DMS153 (cell line): Measurements from ENCODE around the gene IL6R.

ENCODE experiments used
- DNase-seq: peaks from one replicate; lab custom pipeline; 2025; lab: John Stamatoyannopoulos, UW

Gene IL6R

DNA sequence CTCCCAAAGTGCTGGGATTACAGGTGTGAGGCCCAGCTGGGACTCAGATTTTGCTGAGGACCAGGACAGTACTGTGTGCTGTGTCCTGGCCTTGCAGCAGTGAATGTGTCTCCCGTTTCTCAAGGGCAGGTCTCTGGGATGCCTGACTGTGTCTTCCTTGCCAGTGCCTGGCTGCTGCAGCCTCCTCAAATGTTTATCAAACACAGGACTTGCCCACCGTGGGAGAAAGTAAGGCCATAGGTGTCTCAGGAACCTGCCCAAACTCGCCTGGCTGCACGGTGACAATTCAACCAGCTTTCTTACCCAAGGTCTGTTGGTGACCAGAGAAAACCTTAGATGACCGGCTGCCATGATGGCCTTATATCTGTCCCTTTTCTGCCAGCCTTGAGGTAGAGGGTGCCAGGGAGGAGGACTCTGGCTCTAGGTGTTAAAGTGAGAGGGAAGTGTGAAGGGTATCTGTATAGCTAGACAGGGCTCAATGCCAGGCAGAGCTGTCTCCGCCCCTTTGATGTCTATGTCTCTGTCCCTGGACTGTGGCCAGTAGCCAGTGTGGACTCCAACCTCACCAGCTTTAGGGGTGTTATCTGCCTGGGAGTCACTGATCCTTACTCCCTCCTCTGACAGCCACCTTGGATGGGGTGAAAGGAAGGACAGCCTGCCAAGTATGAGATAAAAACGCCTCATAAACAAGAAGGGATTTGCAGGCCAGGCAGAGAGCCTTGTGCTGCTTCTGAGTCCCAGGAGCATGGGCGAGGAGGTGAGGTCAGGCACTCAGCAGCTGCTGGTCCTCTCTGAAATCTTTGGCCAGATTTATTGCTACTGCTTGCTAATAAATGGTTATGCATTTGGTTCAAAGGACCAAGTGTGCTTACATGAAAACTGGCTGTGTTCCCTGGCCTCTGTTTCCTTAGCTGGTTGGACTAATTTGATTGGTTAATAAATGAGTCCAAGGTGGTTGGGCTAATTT lies 22.3 kb downstream of the IL6R start:
- peak; percentile 12 for DNase-seq

DNA sequence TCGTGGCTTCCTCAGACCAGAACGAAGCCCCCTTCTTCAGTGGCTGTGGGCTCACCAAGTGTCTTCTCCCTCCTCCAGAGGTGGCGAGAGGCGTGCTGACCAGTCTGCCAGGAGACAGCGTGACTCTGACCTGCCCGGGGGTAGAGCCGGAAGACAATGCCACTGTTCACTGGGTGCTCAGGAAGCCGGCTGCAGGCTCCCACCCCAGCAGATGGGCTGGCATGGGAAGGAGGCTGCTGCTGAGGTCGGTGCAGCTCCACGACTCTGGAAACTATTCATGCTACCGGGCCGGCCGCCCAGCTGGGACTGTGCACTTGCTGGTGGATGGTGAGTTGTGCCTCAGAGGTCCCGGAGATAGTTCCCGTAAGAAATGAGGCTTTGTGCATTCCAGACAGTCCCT lies 24.0 kb downstream of the IL6R start:
- no peak for DNase-seq

DNA sequence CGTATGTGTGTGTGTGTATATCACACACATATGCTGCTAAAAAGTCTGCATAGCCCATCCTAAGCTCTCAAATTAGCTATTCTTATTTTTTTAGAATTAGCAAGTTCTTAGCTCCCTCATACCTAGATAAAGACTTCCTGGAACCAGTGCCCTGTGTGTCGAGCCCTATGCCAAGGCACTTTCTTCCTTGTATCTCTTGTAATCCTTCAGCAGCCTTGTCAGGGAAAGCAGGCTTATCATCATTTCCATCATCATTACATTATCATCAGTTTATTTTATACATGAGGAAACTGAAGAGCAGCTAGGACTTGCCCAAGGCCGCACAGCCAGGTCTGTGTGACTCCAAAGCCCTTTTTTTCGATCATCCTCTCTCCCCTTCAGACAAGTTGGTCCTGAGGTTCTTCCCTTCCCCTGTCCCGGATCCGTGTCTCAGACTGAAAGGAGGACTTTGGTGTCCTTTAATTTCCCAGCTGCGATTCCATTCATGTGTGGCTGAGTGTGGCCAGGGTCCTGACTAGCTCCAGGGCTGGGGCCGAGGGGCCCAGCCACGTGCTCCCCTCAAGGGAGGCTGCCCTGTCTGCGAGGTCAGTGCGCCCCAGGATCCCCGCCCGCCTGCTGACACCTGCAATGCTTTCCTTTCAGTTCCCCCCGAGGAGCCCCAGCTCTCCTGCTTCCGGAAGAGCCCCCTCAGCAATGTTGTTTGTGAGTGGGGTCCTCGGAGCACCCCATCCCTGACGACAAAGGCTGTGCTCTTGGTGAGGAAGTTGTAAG lies 24.9 kb downstream of the IL6R start:
- no peak for DNase-seq

DNA sequence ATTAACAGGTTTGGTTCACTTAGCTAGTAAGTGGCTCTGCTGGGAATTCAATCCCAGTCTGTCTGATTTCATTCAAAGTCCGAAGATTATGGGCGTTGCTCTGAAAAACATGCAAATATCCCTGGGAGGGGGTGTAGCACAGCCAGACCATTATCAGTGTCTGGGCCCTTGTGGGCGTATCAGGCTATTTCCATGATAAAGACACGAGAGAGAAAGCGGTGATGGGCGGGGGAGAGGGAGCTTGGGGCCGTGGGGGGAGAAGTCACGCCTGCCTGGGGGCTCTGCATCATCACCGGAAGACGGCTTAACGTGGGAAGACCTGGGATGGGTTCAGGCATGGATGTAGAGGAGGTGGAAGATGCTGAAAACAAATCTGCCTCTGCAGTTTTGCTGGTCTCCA lies 25.8 kb downstream of the IL6R start:
- no peak for DNase-seq

DNA sequence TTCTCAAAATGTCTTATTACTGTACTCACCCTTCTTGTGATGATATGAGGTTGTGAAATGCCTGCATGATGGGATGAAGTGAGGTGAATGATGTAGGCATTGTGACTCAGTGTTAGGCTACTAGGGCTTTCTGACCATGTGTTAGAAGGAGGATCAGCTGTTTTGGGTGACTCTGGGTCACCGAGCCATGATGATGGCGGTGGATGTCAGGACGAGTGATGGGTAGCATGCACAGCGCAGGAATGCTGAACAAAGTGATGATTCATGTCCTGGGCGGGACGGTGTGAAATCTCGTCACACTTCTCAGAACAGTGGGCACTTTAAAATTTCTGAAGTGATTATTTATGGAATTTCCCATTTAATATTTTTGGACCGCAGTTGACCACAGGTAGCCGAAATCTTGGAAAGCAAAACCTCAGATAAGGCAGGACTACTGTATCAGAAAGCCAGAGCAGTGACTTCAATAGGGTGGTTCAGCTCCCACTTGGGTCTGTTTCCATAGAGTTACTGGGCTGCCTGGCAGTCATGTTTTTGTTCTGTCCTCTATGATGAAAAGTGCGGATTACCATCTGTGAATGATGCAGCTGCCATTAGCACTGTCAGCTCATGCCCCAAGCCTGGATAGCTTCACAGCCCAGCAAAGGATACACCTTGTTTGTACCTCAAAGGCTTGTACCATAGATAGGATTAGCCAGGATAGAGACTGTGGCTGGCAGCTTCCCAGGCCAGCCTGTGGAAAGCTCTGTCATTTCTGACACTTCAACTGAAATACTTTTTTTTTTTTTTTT lies 26.6 kb downstream of the IL6R start:
- DNase-seq = no peak

DNA sequence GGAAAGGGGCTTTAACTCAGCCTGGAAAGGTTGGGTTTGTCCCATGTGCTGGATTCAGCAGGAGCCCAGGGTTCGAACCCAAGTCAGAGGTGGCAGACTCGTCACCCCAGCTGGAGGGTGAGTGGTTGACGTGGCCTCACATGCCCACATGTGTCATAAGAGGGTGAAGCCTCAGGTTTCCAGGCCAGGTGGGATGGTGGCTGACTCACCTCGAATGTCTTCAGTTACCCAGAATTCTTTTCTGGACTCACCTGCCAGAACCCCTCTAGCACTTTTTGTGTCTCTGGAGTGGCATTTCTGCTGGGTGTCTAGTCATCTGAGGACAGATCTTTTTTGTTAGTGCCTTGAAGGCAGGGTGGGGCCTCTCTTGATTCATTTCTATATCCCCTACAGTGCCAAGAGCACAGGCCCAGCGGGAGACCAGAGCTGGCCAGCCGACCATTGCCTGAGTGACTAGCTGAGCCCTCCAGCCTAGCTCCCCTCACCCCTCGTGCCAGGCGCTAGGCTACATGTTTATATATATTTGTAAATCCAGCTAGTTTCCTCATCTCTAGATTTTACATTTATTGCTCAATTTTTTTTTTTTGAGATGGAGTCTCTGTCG lies 28.1 kb downstream of the IL6R start:
- no peak for DNase-seq

DNA sequence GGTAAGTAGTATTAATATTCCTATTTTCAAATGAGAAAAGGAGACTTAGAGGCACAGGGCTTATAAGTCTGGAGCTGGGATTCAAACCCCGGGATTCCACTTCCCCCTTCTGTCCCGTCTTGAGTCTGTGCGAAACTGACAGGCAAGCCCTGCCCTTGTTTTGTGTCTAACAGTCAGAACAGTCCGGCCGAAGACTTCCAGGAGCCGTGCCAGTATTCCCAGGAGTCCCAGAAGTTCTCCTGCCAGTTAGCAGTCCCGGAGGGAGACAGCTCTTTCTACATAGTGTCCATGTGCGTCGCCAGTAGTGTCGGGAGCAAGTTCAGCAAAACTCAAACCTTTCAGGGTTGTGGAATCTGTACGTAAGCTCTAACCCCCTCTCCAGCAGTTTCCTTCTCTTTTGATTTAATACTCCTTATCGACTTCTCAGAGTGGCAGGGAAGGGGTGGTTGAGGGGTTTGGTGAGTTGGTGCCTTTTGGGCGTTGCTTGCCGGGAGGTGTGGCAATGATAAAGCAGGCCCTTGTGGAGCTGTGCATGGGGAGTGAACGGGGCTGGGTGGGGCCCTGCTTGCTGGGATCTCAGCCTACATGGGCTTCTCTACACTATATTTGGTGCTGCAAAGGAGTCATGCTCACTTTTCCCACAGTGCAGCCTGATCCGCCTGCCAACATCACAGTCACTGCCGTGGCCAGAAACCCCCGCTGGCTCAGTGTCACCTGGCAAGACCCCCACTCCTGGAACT lies 29.4 kb downstream of the IL6R start:
- no peak for DNase-seq

DNA sequence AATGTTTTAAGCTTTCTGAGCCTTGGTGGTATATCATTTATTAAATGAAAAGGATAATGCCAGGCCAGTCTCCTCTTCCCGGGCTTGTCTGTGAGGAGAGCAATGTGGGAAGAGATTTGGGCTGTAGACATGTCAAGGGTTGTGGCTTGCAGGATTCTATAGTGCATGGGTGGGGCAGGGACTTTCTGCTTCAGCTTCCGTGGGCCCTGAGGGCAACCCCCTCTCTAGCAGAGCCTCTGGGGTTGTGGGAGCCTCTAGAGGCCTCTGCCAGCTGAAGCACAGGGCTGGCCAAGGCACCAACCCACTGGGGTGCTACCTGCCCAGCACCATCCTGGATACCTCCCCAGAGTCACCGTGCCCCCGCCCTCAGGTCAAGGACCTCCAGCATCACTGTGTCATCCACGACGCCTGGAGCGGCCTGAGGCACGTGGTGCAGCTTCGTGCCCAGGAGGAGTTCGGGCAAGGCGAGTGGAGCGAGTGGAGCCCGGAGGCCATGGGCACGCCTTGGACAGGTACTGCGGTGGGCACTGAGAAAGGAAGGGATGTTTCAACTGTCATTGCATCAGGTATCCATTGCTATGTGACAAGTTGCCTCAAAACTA lies 30.6 kb downstream of the IL6R start:
- DNase-seq = no peak

DNA sequence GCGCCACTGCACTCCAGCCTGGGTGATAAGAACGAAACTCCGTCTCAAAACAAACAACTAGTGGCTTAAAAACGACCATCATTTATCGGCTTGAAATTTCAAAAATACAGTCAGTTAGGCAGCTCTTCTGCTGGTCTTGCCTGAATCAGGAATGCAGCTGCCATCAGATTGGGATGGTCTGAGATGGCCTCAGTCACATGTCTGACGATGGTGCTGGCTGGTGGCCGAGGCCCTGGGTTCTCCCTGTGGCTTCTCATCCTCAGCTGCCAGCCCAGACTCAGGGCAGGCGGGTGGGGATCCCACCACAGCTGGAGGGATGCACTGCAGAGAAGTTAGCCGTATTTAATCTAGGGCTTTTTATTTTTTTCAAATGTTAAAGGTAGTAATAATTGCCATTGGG lies 31.3 kb downstream of the IL6R start:
- DNase-seq = no peak

DNA sequence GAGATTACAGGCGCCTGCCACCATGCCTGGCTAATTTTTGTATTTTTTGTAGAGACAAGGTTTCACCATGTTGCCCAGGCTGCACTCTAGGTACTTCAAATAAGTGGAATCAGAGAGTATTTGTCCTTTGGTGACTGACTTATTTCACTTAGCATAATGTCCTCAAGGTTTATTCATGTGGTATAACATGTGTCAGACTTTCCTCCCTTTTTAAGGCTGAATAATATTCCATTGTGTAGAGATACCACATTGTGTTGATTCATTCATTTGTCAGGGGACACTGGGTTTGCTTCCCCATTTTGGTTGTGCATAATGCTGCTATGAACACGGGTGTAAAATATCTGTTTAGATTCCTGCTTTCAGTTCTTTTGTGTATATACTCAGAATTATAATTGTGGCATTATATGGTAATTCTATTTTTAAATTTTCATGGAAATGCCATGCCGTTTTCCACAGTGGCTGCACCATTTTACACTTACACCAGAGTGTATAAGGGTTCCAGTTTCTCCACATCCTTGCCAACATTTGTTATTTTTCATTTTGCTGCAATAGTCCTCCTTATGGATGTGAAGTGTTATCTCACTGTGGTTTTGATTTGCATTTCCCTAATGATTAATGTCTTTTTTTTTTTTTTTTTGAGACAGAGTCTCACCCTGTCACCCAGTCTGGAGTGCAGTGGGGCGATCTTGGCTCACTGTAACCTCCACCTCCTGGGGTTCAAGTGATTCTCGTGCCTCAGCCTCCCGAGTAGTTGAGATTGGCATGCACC lies 35.1 kb downstream of the IL6R start:
- DNase-seq = no peak

DNA sequence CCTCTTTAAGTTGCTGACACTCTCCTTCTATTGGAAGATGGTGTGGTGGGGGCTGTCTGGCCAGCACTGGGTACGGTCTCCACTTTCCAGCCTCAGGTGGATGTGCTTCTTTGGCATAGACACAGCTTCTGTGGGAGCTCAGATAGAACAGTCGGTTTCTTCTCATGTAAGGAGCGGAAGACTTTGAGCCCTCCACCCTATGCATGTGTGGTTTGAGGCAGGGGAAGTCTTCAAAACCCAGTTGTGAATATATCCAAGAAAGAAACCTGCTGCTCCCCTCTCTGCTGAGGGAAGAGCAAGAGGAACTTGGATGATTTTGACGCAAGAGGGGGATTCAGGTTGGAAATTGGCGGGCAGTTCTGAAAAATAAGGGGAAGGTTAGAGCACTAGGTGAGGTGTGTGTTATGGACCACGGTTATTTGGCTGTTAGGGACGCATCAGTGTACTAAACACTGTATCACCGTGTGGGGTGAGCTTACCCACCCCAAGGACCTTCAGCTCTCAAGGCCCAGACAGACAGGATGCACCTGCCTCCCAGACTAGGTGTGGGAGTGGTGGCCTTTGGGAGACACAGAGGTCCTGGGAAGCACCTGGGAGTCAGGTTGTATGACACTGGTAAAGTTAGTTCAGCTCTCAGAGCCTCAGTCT lies 36.2 kb downstream of the IL6R start:
- DNase-seq = no peak

DNA sequence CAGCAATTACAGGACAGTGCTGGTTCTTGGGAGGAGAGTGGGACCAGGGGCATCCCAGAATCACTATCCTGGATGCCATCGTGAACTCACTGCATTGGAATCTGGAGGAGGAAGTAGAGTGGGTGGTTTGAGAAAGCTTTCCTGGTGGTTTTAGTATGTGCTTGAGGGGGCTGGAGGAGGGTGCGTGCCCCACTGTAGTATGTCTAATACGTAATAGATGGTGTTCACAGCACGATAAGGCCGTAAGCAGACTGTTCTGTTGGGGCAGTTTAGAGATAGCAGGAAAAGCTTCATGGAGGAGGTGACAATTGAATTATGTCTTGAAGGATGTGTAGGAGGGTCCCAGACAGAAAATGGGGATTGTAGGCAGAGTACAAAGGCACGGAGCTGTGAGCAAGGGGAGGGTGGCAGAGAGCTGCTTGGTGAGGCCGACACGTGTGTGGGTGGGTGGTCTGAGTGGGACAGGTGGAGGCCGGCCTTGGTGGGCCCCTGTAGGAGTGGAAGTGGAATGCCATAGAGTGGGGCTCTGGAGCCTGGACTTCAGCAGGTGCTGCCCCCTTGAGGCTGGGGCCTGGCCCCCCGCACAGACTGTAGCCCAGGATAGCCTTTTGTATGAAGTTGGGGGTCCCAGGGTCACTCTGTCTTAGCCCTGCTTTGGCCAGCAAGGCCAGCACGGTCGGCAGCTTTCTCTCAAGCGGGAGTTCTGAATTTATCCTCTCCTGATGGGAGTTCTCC lies 37.0 kb downstream of the IL6R start:
- no peak for DNase-seq

DNA sequence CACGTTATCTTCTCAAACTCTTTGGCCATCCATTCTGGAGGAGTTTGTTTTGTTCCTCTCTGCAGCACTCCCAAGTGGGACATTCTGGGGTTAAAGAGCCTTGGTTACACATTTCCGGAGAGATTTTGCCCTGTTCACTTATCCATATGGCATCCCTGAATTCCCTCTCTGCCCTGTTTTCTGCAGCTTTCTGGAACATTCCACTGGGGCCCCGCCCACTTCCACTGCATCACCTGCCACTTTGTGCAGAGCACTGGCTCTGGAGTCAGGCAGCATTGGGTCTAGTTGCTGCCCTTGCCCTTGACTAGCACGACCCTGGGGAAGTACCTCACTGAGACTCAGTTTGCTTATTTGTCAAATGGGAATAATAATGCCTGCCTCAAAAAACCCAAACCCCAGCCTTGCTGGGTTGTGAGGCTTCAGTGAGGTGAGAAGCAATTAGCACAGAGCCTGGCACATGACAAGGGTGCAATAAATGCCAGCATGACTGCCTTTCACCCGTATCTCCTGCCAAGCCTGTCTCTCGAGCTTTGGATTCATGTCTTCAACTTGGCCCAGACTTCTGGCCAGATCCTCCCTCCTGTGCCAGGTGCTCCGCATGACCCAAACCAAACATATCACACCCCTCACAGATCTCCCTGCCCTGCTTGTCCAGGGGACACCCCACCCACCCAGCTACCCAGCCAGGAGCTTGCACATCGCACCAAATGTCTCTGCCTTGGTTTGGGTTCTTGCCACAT lies 38.3 kb downstream of the IL6R start:
- DNase-seq = no peak

DNA sequence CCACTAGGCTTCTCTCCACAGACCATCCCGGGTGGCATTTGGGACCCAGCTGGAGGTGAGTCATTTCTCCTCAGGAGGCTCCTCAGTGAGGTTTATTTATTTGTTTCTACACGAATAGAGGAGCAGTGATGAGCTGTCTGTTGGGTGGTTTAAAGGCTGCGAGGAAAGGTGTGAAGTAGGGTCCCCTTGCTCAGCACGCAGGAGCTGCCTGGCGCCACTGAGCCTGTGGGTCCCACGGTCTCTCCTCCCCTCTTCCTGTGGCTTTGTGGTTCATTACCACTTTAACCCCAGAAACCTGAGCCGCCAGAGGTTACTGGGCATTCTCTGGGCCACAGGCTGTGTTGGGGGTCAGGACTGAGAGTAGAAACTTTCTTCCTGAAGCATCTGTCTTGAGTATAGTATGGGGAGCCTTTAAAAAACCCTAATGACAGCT lies 39.9 kb downstream of the IL6R start:
- DNase-seq = no peak

DNA sequence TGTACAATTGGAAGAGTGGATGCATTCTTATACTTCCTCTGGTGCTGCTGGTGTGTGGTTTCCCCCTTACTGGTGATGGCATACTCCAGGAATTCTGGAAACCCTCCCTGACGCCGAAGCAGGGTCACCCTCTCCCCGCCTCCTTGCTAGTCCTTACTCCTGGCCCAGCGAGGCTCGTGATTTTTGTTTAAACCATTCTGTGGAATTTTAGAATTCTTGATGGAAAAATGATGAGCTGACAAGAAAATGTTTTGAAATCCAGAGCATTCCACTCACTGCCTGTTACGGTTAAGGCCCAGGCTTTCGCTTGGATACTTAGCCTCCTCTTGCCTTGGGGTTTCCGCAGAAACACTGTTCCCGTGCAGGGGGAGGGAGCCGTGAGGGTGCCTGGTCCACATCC lies 41.1 kb downstream of the IL6R start:
- DNase-seq = no peak

DNA sequence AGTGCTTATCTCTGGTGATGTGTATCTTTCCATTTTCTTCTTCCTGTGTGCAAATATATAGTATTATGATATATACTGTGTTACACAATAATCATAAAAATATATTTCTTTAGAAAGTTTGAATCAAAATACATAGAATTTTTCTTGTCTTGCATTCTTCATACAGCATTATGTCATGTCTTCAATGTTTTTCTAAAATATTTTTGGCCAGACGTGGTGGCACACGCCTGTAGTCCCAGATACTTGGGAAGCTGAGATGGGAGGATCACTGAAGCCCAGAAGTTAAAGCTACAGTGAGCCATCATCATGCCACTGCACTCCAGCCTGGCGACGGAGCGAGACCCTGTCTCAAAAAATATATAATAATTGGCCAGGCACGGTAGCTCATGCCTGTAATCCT lies 41.6 kb downstream of the IL6R start:
- no peak for DNase-seq

DNA sequence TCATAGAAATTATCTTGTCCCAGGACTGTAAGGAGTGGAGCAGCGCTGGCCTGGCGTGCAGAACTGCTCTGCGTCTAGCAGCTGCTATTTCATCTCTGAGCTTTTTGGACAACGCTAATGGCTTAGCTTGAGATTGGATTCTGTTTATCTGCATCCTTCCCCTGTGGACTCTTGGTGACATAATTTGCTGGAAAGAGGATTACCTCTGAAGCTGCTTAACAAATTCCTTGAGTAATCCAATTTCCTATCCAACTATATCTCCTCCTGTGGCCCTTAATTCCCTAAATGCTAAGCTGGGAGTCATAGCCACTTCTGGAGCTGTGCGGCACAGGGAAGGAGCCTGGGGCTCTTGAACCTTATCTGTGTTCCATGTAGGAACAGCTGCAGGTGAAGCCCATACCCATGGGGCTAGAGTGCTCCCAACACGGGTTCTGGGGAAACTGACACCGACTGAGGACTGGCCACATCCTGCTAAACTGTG lies 43.2 kb downstream of the IL6R start:
- no peak for DNase-seq

DNA sequence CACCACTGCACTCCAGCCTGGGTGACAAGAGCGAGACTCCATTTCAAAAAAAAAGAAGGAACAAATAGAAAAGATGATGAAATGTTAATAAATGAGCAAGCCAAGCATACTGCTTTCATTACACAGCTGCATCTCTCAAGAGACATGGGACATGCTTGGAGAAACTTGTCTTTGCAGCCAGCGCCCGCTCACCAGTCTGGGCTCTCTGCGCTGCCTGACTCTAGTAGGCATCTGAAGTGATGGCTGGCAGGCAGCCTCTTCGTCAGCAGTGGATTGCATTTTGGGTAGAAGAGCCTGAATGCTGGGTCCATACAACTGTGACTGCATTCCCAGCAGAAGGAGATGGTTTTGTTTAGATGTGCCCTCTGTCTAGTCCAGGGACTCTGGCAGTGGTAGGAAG lies 48.0 kb downstream of the IL6R start:
- no peak for DNase-seq
